ELF-1 (cell line): Measurements from ENCODE around the gene KRTAP29-1.

Source experiments
- DNase-seq: peaks from one replicate; pipeline ENCODE4 v3.0.0-alpha.2; 2016; ENCODE audit warnings: low read depth, low spot score

KRTAP29-1 gene

DNA sequence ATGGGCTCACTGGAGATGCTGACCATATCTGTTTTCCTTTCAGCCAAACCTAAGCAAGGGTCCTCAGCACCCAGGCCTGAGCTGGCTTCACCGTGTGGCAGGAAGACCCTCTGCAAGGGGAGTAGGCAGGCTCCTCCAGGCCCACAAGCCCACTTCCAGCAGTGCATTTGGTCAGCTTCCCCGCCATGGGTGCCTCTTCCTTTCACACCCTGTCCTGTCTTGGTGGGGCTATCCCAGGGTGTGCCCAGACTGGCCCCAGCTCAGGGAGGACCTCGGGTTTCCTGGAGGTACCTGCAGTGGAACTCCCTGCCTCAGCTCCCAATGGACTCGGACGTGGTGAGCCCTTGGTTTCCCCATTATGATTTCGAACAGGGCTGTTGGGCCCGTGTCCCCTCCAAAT is 25.6 kb upstream of the KRTAP29-1 start:
- no peak for DNase-seq

DNA sequence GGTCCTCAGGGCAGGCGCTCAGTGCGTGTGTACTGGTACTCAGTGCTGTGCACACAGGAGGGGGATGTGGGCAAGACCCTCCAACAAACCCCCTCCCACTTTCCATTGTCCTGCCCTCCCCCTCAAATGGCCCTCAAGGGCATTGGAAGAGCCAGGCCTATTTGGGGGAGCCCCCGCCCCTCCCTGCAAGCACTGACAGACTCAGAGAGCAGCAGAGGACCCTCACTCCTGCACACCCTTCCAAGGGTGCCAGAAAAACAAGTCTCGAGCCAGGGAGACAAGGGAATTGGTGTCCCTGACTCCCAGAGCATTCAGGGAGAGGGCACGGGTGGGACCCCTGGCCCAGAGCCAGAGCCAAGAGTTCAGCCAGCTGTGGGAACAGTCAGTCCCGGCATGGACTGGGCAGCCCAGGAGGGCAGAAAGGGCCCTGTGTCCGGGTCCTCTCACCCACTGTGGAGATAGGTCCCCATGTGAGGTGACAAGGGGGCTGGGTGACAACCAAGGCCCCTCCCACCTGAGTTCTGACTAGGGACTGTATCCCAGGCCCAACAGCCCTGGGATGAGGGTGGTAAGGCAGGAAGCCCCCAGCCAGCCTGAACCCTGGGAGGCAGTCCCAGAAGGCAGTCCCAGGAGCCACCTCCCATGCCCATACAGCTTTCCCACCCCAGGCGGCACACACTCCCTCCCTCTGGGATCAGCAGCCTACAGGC is 24.9 kb upstream of the KRTAP29-1 start:
- no peak for DNase-seq

DNA sequence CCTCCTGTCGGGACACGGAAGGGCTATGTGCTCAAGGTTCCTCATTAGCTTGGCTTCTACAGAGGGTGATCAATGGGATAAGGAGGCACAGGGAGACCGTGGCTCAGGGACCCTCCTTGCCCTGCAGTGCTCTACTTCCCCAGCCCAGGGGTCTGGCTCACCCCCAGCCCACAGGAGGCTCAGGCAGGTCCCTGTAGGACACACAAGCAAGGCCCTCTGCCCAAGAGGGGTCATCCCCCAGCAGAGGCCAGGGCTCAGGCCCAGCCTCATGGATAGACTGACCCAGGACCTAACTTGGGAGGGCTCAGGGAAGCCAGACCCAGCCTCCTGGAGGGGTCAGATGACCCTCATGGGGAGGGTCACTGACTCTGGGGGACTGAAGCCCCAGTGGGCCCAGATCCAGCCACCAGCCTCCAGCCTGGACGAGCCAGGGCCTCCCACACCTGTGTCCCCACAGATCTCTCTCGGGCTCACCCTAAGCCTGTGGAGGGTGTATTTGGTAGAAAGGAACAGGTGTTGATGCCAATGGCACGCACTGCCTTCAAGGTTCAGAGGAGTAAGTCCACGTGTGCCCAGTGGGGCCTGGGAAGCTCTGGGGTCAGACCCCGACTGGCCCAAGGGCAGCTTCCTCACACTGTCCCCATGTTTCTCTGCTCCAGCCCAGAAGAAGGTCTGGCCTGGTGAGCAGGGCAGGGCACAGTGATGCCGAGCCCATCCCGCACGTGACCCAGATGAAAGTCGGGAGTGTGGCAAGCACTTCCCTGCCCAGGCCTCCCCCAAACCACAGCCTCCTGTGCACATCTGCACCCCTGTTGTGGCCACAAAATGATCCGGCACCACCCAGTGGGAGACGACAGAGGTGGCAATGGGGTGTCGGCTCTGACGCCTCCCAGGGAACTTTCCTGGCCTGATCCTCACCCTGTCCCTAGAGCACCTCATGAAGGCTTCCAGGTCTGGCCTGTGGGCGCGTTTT is 23.8 kb upstream of the KRTAP29-1 start:
- no peak for DNase-seq

DNA sequence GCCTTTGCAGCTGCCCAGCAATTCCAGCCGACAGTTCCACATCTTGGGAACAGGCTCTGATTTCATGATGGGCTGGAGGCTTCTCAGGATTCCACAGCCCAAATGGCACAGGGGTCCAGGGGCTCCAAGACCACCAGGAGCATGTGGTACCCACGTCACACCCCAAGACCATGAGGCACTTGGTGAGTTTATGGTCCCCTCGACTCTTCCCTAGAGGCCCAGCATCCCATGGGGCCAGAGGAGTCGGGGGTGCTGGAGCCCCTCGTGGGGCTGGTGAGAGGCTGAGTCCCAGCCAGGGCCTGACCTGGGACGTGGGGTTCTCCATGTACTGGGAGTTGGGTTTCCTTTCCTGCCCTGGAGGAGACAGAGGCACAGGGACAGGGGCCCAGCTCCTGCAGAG is 23.0 kb upstream of the KRTAP29-1 start:
- no peak for DNase-seq

DNA sequence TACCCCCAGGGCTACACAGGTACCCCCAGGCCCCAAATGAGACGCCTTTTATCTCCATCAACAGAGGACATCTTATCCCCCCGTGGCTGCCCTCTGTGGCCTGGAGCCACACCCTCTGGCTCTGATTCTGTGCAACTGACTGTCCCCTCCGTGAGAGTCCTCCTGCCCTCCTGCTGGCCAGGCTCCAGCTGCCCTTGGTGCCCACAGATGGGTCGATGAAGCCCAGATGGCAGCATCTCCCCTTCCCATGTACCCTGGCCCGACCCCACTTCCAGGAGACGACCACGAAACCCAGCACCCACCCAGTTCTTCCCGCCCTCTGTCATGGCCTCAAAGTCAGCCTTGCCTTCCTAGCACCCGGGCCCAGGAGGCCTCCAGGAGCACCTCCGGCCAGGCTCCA is 22.5 kb upstream of the KRTAP29-1 start:
- DNase-seq, result no peak

DNA sequence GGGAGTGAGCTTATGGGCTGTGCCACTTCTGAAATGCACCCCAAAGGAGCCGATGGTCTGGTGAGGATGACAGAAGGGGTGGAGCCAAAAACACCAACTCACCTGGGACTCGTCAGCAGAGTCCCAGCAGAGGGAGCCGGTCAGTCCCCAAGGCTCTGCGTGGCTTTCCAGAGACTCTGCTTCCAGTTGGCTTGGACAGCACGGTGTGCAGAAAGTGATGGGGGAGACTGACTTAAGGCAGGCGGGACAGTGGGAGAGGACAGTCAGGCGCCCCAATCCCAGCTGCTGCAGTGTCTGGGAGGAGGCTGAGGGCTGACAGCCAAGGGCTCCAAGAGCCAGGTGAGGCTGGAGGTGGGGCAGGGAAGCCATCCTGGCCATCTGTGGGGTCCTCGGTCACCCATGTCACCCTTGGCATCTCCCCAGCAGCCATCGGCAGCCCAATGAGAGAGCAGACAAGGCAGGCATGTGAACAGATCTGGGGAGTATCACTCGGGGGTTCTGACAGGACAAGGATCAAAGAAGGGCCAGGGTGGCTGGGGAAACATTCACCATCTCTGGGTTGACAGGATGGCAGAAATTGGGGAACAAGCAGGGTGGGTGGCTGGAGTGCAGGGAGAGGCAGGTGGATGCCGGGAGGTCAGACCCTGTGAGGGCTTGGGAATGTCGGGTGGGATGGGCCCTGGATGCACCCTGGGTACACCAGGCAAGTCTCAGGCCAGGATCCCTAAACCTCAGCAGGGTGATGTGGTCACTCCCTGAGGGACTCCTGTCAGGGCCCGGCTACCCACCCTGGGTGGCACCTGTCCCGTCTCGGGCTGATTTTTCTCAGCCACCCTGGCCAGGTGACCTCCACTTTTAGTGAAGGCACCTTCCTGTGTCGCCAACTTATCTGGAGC is 21.8 kb upstream of the KRTAP29-1 start:
- peak; percentile 46 for DNase-seq

DNA sequence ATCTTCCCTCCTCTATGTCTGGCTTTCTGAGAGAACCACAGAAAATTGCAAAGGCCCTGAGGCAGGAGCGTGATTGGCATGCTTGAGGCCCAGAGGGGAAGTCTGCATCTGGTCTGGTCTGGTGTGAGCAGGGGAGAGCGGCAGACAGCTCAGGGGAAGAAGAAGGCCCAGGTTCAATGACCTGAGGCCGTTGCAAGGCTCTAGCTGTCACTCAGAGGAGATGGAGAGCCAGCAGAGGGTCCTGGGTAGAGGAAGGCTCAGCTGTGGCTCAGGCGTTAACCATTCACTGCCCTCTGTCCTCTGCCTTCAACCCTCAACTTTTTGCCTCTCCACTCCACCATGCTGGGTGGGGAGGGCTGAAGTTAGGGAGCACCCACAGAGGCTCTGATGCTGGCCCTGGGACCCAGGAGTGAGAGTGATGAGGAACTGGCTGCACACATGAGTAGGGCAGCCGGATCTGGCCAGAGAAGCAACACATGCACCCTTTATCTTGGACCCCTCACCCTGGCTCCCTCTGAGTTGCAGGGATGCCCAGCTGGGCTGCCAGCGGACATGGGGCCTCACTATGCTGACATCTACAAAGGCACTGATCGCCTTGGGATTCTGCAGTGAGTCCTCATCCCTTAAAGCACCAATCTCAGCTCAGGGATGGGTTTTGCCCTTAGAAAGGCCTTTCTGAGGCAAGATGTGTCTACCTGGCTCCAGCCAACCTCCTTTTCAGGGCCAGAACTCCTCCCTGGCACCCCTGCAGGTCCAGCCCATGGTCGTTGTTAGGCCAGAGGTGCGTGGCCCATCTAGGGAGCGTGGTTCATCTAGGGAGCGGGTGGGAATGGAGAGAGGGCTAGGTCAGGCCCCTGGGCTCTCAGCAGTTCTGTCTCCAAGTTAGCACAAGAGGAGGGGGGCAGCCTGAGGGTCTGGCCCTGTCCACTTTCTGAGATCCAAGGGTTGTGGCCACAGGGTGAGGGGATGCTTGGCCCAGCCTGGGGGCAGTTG is 20.5 kb upstream of the KRTAP29-1 start:
- peak; percentile 79 for DNase-seq

DNA sequence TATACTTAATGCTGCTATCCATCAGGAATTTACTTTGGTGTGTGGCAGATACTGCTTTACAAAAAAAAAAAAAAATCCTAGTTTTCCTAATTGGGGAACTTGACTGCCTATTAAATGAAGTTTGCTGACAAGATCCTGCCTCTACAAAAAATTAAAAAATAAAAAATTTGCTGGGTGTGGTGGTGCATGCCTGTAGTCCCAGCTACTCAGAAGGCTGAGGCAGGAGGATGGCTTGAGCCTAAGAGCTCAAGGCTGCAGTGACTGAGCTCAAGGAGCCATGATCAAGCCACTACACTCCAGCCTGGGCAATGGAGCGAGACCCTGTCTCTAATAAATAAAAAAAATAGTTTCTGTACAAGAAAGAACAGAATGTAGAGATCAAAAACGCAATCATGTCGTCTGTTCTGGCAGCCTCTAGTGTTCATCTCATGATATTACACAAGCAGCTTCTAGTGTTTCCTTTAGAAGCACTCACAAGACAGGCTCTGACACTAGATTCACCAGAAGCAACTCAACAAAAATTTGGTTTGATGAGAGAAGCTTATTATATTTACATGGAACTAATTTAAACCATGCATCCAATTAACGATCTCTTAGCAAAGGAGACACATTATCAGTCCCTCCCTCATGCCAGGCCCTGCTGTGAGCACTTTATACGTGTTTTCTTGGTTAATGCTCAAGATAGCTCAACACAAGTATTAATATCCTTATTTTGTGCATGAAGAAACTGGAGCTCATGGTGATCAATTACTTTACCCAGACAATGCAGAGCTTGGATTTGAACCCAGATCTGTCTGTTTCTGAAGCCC is 19.6 kb upstream of the KRTAP29-1 start:
- DNase-seq, result no peak

DNA sequence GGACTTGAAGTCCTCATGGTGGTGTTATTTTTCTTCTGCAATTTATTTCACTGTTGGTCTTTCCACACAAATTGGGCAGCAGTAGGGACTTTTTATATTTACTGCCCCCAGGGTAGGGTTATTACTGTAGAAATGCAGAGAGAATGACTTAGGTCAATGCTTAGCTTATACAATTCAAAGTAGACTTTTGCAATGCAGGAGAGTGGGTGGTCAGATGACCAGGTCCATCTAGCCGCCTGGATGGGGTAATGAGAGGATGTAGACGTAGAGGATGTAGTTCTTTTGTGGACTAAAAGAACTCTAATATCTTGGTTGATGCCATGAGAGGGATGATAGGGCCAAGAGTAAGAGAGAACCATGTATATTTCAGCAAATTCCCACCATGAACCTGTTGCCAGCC is 15.6 kb upstream of the KRTAP29-1 start:
- no peak for DNase-seq

DNA sequence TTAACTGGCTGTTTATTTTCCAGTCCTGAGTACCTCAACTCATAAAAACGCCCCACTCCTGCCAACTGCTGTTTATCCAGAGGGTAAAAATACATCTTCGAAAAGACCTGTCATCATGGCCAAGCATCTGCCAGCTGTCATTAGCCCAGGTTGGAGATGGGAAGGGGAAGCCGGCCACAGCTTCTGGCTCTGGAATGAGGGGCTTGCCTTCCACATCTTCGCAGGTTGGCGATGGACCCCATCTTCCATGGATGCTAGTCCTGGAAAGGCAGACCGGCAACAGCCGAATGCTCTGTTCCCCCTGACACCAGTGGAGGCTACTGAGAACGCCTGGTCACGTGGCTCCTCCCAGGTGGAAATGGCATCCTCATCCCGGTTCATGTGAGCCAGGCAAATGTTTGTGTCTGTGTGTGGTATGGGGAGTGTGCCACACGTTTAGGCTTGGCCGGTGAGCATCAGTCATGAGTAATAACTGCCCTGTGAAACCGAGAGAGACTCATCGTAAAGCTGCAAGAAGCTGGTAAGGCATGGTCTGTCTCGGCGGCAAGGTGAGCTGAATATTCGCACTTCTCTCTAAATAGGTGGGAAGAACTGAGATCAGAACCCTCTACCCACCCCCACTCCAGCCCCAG is 13.3 kb upstream of the KRTAP29-1 start:
- DNase-seq, result no peak

DNA sequence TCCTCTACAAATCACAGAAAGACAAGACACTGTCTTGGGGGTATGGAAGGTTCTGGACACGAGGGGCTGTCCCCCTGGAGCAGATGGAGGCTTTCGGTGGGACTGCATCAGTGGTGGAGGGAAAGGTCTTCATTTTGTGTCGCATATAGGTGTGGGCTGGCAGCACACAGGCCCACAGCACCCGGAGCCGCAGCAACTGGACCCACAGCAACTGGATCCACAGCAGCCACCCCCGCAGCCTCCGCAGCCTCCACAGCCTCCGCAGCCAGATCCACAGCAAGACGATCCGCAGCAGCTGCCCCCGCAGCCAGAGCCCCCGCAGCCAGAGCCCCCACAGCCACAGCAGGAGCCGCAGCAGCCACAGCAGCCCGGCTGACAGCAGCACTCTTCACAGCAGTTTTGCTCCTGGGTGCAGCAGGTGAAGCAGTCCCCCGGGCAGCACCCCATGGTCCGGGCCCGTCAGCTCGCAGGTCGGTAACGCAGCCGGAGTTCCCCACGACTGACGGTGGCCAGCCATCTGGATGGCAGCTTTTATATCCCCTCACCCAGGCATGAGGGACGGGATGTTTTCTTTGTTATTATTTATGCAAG is 12.6 kb upstream of the KRTAP29-1 start, which contains the start of gene KRTAP17-1:
KRTAP17-1 (minus strand) TSS at position 507 of the 591 bp plus-strand sequence; CDS start at position 447, 60 bp downstream.
- DNase-seq, result no peak

DNA sequence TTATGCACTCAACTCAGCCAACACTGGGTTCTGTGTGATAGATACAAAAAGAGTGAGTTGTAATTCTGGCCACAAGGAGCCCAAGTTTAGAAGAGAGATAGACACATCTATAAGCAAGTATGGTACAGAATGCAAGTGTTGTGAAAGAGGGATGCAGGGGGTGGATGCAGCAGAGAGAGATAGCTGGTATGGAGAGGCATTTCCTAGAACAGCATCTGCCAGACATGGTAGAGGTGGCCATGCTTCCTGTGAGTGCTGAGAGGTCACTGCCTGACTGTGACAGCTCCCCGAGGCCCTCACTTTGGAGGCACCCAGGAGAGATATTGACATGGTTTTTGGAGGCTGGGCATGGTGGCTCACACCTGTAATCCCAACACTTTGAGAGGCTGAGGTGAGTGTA is 8.5 kb upstream of the KRTAP29-1 start:
- no peak for DNase-seq

DNA sequence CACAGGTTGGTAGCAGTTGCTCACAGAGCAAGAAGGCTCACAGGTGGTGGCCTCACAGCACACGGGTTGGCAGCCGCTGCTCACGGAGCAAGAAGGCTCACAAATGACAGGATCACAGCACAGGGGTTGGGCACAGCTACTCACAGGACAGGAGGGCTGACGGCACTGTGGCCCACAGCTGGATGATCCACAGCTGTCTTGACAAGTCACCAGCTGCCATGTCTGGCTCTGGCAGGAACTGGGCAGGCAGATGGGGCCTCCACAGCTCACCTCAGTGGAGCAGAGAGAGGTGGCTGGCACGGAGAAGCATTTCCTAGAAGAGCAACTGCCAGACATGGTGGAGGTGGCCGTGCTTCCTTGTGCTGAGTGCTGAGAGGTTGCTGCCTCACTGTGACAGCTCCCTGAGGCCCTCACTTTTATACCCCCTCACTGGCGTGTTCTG is 6.3 kb upstream of the KRTAP29-1 start, which contains the start of gene KRTAP16-1:
KRTAP16-1 (minus strand) TSS at position 392 of the 442 bp plus-strand sequence; CDS start at position 336, 56 bp downstream.
- DNase-seq, result no peak

DNA sequence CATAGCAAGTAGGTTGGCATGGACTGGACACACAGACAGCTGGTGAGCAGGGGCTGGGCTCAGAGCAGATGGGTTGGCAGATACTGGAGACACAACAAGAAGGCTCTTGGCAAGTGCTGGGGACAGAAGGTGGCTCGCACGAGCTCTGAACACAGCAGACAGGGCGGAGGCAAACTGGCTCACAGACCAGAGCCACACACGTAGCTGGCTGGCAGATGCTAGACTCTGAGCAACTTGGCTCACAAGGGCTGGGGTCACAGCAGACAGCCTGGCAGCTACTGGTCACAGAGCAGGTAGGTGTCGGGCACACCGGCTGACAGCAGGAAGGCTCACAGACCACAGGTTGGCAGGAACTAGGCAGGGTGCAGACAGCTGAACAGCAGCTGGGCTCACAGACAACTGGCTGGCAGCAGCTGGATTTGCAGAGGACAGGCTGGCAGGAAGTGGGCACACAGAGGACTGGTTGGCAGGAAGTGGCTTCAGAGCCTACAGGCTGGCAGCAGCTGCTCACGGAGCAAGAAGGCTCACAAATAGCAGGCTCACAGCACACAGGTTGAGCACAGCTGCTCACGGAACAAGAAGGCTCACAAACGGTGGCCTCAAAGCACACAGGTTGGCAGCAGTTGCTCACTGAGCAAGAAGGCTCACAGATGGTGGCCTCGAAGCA is 5.7 kb upstream of the KRTAP29-1 start:
- DNase-seq, result no peak

DNA sequence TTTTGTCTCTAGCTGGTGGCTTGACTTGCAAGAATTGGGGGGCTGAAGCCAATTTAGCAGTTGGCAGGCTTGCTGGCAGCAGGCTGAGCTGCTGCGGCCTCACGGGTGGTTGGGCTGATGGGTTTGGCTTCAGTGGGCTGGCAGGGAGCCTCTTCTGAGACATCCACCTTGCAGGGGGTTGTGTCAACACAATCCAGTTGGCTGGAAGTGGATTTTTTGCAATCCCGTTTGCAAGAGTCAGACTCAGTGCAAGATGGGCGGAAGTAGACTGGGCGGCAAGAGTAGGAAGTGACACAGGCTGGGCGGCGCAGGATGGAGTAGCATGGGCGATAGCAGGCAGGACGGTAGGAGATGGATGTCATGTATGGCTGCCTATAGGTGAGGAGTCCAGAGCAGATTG is 5.0 kb upstream of the KRTAP29-1 start:
- DNase-seq, result no peak

DNA sequence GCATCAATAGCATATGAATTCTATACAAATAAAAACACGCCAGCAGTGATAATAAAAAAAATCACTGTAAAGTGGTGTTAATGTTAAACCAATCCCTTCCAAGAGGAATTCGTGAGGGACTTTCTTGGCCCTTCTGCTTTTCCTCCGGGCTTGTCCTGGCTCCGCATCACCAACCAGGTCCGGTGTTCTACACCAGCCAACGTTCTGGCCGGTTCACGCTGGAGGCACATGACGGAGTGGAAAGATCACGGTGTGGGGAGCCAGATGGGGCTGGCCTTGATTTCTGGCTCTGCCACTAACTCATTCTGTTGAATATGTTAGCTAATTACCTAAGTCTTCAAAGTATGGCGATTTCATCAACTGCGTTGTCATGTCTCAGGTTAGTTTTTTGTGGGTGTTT is 1.4 kb upstream of the KRTAP29-1 start:
- DNase-seq, result no peak

DNA sequence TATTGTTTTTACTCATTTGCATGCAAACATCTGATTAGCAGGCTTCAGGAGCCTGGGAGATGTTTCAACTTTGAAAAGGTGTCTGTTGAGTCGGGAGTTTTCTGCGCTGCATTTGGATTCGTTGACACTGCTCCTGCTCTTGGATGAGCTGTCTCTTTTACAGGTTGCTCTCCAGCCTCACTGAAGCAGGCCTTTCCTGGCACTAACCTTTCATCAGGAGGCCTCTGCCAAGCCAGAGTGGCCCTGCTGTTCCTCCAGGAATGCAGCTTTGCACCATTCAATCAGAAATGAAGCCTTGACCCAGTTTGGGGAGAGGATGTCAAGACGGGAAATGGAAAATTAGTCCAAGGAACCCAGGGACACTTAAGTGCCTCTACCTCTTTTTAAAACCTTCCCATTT is 330 bp upstream of the KRTAP29-1 start:
- no peak for DNase-seq

DNA sequence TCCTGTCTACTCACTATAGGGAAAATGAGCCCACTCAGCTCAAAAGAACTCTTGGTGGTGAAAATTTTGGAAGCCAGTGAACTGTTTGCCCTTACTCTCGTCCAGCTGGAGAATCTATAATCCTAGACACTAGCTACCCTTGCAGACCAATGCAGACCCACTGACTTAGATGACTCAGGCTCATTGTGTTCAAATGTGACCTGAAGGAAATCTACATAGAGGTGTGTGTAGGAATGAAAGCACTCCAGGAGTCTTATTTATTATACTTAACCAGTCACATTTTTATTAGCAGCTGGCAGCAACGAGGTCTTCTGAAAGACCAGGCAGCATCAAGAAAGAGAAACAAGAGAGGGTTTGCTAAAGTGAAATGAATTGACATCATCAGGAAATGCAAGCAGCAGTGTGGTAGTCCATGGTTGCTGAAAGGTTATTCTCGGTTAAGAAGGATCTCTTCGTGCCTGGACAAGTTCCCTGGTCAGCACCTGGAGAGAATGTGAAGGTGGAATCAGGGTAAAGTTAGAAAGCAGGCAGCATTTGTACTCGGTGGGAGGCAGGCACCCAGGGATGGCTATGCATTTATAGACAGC is 1.4 kb downstream of the KRTAP29-1 start:
- no peak for DNase-seq
